Smooth muscle cell (in vitro differentiated cells): Measurements from ENCODE around the gene PAXX. TPM values are rescaled to one million over a fixed set of nuclear protein-coding genes. Genes with fewer than 3 reads are reported as not detected.

Source experiments
- DNase-seq: peaks from one replicate; lab custom pipeline; 2025; ENCODE audit not compliant: unreplicated experiment; lab: John Stamatoyannopoulos, UW
- H2AFZ ChIP-seq: fragments of 200-600 bp; sonication (generic); 2 replicates; pipeline ENCODE4 v1.6.0; 2016; ENCODE audit warnings: antibody characterized with exemption, low read depth, mild to moderate bottlenecking
- H3F3A ChIP-seq: fragments of 200-600 bp; sonication (generic); 2 replicates; pipeline ENCODE4 v1.6.0; 2017; ENCODE audit warnings: antibody characterized with exemption, low read depth
- H3K27ac ChIP-seq: fragments of 200-600 bp; sonication (generic); 2 replicates; pipeline ENCODE4 v1.5.1; 2016; ENCODE audit warnings: low read depth, mild to moderate bottlenecking
- H3K27me3 ChIP-seq: fragments of 200-600 bp; sonication (generic); 2 replicates; pipeline ENCODE4 v1.6.1; 2016; ENCODE audit warnings: low read depth, mild to moderate bottlenecking
- H3K36me3 ChIP-seq: fragments of 200-600 bp; sonication (generic); 2 replicates; pipeline ENCODE4 v1.5.1; 2016; ENCODE audit warnings: low read depth
- H3K4me1 ChIP-seq: fragments of 200-600 bp; sonication (generic); 2 replicates; pipeline ENCODE4 v1.5.1; 2016; ENCODE audit warnings: low read depth
- H3K4me2 ChIP-seq: fragments of 200-600 bp; sonication (generic); 2 replicates; pipeline ENCODE4 v1.6.0; 2016; ENCODE audit warnings: mild to moderate bottlenecking
- H3K4me3 ChIP-seq: fragments of 200-600 bp; sonication (generic); 2 replicates; pipeline ENCODE4 v1.5.1; 2016; ENCODE audit warnings: mild to moderate bottlenecking
- H3K79me2 ChIP-seq: fragments of 200-600 bp; sonication (generic); 2 replicates; pipeline ENCODE4 v1.6.0; 2016; ENCODE audit warnings: low read depth, mild to moderate bottlenecking
- H3K9ac ChIP-seq: fragments of 200-600 bp; sonication (generic); 2 replicates; pipeline ENCODE4 v1.6.0; 2016; ENCODE audit warnings: low read depth
- H3K9me3 ChIP-seq: fragments of 200-600 bp; sonication (generic); replicated peaks from 2 replicates; pipeline ENCODE4 v1.5.1; 2016; ENCODE audit warnings: low read depth
- H4K20me1 ChIP-seq: fragments of 200-600 bp; sonication (generic); 2 replicates; pipeline ENCODE4 v1.6.0; 2016; ENCODE audit warnings: low read depth
- whole genome bisulfite sequencing: methylation state at CpG from one replicate; pipeline ENCODE4 v1.1.7; 2016; ENCODE audit warnings: low lambda C conversion rate; 5-methylcytosine and 5-hydroxymethylcytosine counted together
- polyA plus RNA-seq: library from polyadenylated mRNA; unstranded; fragments of >200 nt; fragmentation: Nextera tagmentation; extraction: Ambion mirVana; gene quantifications from 2 replicates; pipeline ENCODE4 v1.2.1, GENCODE V29; 2016
- total RNA-seq: library from RNA; depleted of rRNA; stranded (reverse); fragments of >200 nt; gene quantifications from 2 replicates; pipeline ENCODE4 v1.2.3, GENCODE V29; 2014
- TF ChIP-seq, protein P1 (sequence below): fragments of 200-600 bp; sonication (generic); IDR thresholded peaks from 2 replicates; pipeline ENCODE4 v1.5.1; 2017; ENCODE audit warnings: borderline replicate concordance, mild to moderate bottlenecking, antibody characterized with exemption; ENCODE audit not compliant: insufficient read depth, poor library complexity, severe bottlenecking

PAXX gene
- total and polyA plus RNA-seq, 2 experiments from 2014 or later, result 27.4 to 62.0 TPM

GRCh38 chr9:137042751-137043727 is 50.8 kb downstream of the PAXX start:
- Histone ChIP-seq H3K4me2 (no peak overlapping the region), H3K9me3 (no peaks in the 10 kb centered on the region), H3K36me3 (no peaks in the 10 kb centered on the region), H3K27ac (no peak overlapping the region), H4K20me1 (peaks cover 12% of the 10 kb centered on the region), H2AFZ (no peak overlapping the region), H3K27me3 (peaks cover 34% of the 10 kb centered on the region), H3K4me1 (peaks cover 12% of the 10 kb centered on the region), H3K79me2 (no peaks in the 10 kb centered on the region), H3K4me3 (no peak overlapping the region), H3F3A (no peaks in the 10 kb centered on the region), H3K9ac (no peak overlapping the region)
- TF ChIP-seq, protein P1, sequence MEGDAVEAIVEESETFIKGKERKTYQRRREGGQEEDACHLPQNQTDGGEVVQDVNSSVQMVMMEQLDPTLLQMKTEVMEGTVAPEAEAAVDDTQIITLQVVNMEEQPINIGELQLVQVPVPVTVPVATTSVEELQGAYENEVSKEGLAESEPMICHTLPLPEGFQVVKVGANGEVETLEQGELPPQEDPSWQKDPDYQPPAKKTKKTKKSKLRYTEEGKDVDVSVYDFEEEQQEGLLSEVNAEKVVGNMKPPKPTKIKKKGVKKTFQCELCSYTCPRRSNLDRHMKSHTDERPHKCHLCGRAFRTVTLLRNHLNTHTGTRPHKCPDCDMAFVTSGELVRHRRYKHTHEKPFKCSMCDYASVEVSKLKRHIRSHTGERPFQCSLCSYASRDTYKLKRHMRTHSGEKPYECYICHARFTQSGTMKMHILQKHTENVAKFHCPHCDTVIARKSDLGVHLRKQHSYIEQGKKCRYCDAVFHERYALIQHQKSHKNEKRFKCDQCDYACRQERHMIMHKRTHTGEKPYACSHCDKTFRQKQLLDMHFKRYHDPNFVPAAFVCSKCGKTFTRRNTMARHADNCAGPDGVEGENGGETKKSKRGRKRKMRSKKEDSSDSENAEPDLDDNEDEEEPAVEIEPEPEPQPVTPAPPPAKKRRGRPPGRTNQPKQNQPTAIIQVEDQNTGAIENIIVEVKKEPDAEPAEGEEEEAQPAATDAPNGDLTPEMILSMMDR, result no peak
- WGBS, result 88% methylated on average over 36 of the region's 36 CpGs
- DNase-seq, result no peak

Other genes starting within 250 kb of the PAXX start
Only the 30 nearest of the 39 such genes appear.
- gene TMEM141, start 201.1 kb upstream of the PAXX start, total RNA-seq, result 59.2 and 75.4 TPM in 2 replicates
- gene TMEM141, start 201.1 kb upstream of the PAXX start, polyA plus RNA-seq, result 112 and 118 TPM in 2 replicates
- 1.2 and 2.0 TPM in 2 replicates for gene CCDC183, start 196.1 kb upstream of the PAXX start, total RNA-seq
- 3.7 and 9.4 TPM in 2 replicates for gene CCDC183, start 196.1 kb upstream of the PAXX start, polyA plus RNA-seq
- gene RABL6, start 184.5 kb upstream of the PAXX start, total RNA-seq, result 41.5 and 54.3 TPM in 2 replicates
- gene RABL6, start 184.5 kb upstream of the PAXX start, polyA plus RNA-seq, result 81.6 and 97.2 TPM in 2 replicates
- gene AJM1, start 149.9 kb upstream of the PAXX start, total RNA-seq, result 1.2 and 1.8 TPM in 2 replicates
- 2.9 and 3.7 TPM in 2 replicates for gene AJM1, start 149.9 kb upstream of the PAXX start, polyA plus RNA-seq
- gene PHPT1, start 143.0 kb upstream of the PAXX start, total RNA-seq, result 110 and 173 TPM in 2 replicates
- 381 and 435 TPM in 2 replicates for gene PHPT1, start 143.0 kb upstream of the PAXX start, polyA plus RNA-seq
- gene MAMDC4, start 140.1 kb upstream of the PAXX start, total RNA-seq, result 3.8 TPM in 2 replicates
- 7.5 and 8.0 TPM in 2 replicates for gene MAMDC4, start 140.1 kb upstream of the PAXX start, polyA plus RNA-seq
- gene EDF1, start 126.1 kb upstream of the PAXX start, total RNA-seq, result 304 and 306 TPM in 2 replicates
- gene EDF1, start 126.1 kb upstream of the PAXX start, polyA plus RNA-seq, result 492 and 548 TPM in 2 replicates
- gene TRAF2, start 105.9 kb upstream of the PAXX start, total RNA-seq, result 6.2 and 7.0 TPM in 2 replicates
- gene TRAF2, start 105.9 kb upstream of the PAXX start, polyA plus RNA-seq, result 15.9 and 18.0 TPM in 2 replicates
- 70.5 and 103 TPM in 2 replicates for gene FBXW5, start 47.7 kb upstream of the PAXX start, total RNA-seq
- gene FBXW5, start 47.7 kb upstream of the PAXX start, polyA plus RNA-seq, result 105 and 109 TPM in 2 replicates
- gene C8G, start 47.2 kb upstream of the PAXX start, total RNA-seq, result not detected in 2 replicates
- gene C8G, start 47.2 kb upstream of the PAXX start, polyA plus RNA-seq, result 1.4 TPM in 1 of 2 replicates, not detected in the other
- not detected in 2 replicates for gene LCN12, start 40.1 kb upstream of the PAXX start, total RNA-seq
- not detected in 2 replicates for gene LCN12, start 40.1 kb upstream of the PAXX start, polyA plus RNA-seq
- 119 and 145 TPM in 2 replicates for gene PTGDS, start 14.9 kb upstream of the PAXX start, total RNA-seq
- 597 and 611 TPM in 2 replicates for gene PTGDS, start 14.9 kb upstream of the PAXX start, polyA plus RNA-seq
- gene LCNL1, start 9.4 kb upstream of the PAXX start, total RNA-seq, result 0.67 and 1.1 TPM in 2 replicates
- gene LCNL1, start 9.4 kb upstream of the PAXX start, polyA plus RNA-seq, result 0.85 and 0.89 TPM in 2 replicates
- 15.2 and 36.8 TPM in 2 replicates for gene CLIC3, start 4.1 kb downstream of the PAXX start, total RNA-seq
- 43.9 and 69.9 TPM in 2 replicates for gene CLIC3, start 4.1 kb downstream of the PAXX start, polyA plus RNA-seq
- gene ABCA2, start 35.8 kb downstream of the PAXX start, total RNA-seq, result 15.9 and 23.0 TPM in 2 replicates
- gene ABCA2, start 35.8 kb downstream of the PAXX start, polyA plus RNA-seq, result 26.2 and 29.0 TPM in 2 replicates
- gene FUT7, start 39.7 kb downstream of the PAXX start, total RNA-seq, result not detected in 2 replicates
- gene FUT7, start 39.7 kb downstream of the PAXX start, polyA plus RNA-seq, result 0.51 TPM in 1 of 2 replicates, not detected in the other
- 5.9 and 9.9 TPM in 2 replicates for gene NPDC1, start 53.8 kb downstream of the PAXX start, total RNA-seq
- gene NPDC1, start 53.8 kb downstream of the PAXX start, polyA plus RNA-seq, result 19.3 and 38.8 TPM in 2 replicates
- not detected in 2 replicates for gene ENTPD2, start 61.6 kb downstream of the PAXX start, total RNA-seq
- 0.30 and 0.78 TPM in 2 replicates for gene ENTPD2, start 61.6 kb downstream of the PAXX start, polyA plus RNA-seq
- 1.9 and 2.1 TPM in 2 replicates for gene SAPCD2, start 78.1 kb downstream of the PAXX start, total RNA-seq
- 3.9 and 5.0 TPM in 2 replicates for gene SAPCD2, start 78.1 kb downstream of the PAXX start, polyA plus RNA-seq
- gene UAP1L1, start 85.1 kb downstream of the PAXX start, total RNA-seq, result 5.8 and 7.2 TPM in 2 replicates
- 22.5 and 23.8 TPM in 2 replicates for gene UAP1L1, start 85.1 kb downstream of the PAXX start, polyA plus RNA-seq
- gene MAN1B1, start 94.6 kb downstream of the PAXX start, total RNA-seq, result 62.9 and 70.9 TPM in 2 replicates
- 97.1 and 109 TPM in 2 replicates for gene MAN1B1, start 94.6 kb downstream of the PAXX start, polyA plus RNA-seq
- 50.6 and 51.4 TPM in 2 replicates for gene DPP7, start 122.3 kb downstream of the PAXX start, total RNA-seq
- 170 and 171 TPM in 2 replicates for gene DPP7, start 122.3 kb downstream of the PAXX start, polyA plus RNA-seq
- not detected in 2 replicates for gene GRIN1, start 146.7 kb downstream of the PAXX start, total RNA-seq
- 0.44 TPM in 1 of 2 replicates, not detected in the other for gene GRIN1, start 146.7 kb downstream of the PAXX start, polyA plus RNA-seq
- not detected in 2 replicates for gene LRRC26, start 177.6 kb downstream of the PAXX start, total RNA-seq
- gene LRRC26, start 177.6 kb downstream of the PAXX start, polyA plus RNA-seq, result not detected in 2 replicates
- not detected in 2 replicates for gene TMEM210, start 179.6 kb downstream of the PAXX start, total RNA-seq
- not detected in 2 replicates for gene TMEM210, start 179.6 kb downstream of the PAXX start, polyA plus RNA-seq
- 12.6 and 16.3 TPM in 2 replicates for gene ANAPC2, start 196.1 kb downstream of the PAXX start, total RNA-seq
- 6.6 and 17.6 TPM in 2 replicates for gene ANAPC2, start 196.1 kb downstream of the PAXX start, polyA plus RNA-seq
- 32.7 and 69.5 TPM in 2 replicates for gene SSNA1, start 196.3 kb downstream of the PAXX start, total RNA-seq
- 84.9 and 94.1 TPM in 2 replicates for gene SSNA1, start 196.3 kb downstream of the PAXX start, polyA plus RNA-seq
- gene TPRN, start 208.3 kb downstream of the PAXX start, total RNA-seq, result 4.0 and 6.9 TPM in 2 replicates
- gene TPRN, start 208.3 kb downstream of the PAXX start, polyA plus RNA-seq, result 15.0 and 19.0 TPM in 2 replicates
- 30.2 and 31.0 TPM in 2 replicates for gene TMEM203, start 213.2 kb downstream of the PAXX start, total RNA-seq
- gene TMEM203, start 213.2 kb downstream of the PAXX start, polyA plus RNA-seq, result 53.0 and 55.1 TPM in 2 replicates
- 3.2 and 6.5 TPM in 2 replicates for gene NDOR1, start 213.3 kb downstream of the PAXX start, total RNA-seq
- gene NDOR1, start 213.3 kb downstream of the PAXX start, polyA plus RNA-seq, result 7.7 and 12.5 TPM in 2 replicates